ENCODE results near the gene PGBD1. TPM values are rescaled to one million over a fixed set of nuclear protein-coding genes. Genes with fewer than 3 reads are reported as not detected.
A peak's percentile ranks its signal among the peaks of the same experiment; 100 is the strongest.

The PGBD1 gene
- total and polyA plus RNA-seq, 2 of the 13 experiments (the other 11 are each of a cell fraction or from before 2014, with no cell fraction given) = 3.6 to 6.9 TPM

- TF ChIP-seq ZNF121 (CRISPR knock-in tag; IDR thresholded peaks at IDR 0.05) (no peak), TCF12 (IDR thresholded peaks at IDR 0.05) (no peak), TCF12 (CRISPR knock-in tag; IDR thresholded peaks at IDR 0.05) (0 out of 2 replicates have a peak, but pooled peaks have one; percentile 31), ZBTB26 (CRISPR knock-in tag; IDR thresholded peaks at IDR 0.05; ENCODE audit: borderline replicate concordance) (peak; percentile 71), HIC2 (CRISPR knock-in tag; IDR thresholded peaks at IDR 0.05; ENCODE audit: low read depth) (no peak), ZBTB14 (CRISPR knock-in tag; IDR thresholded peaks at IDR 0.05) (no peak), ZFX (CRISPR knock-in tag; IDR thresholded peaks at IDR 0.05; ENCODE audit: low read depth) (peak; percentile 96), DBP (CRISPR knock-in tag; IDR thresholded peaks at IDR 0.05; ENCODE audit: not compliant biosample characterization) (no peak), SMAD9 (CRISPR knock-in tag; IDR thresholded peaks at IDR 0.05) (no peak), XBP1 (CRISPR knock-in tag; IDR thresholded peaks at IDR 0.05) (no peak), AHR (CRISPR knock-in tag; IDR thresholded peaks at IDR 0.05) (no peak), ZNF232 (CRISPR knock-in tag; IDR thresholded peaks at IDR 0.05; ENCODE audit: borderline replicate concordance) (no peak), ZNF235 (CRISPR knock-in tag; IDR thresholded peaks at IDR 0.05; ENCODE audit: borderline replicate concordance) (peak; percentile 84; the same call in 1 of the 2 replicates), SCMH1 (CRISPR knock-in tag; IDR thresholded peaks at IDR 0.05; ENCODE audit: borderline replicate concordance) (no peak), TGIF2 (CRISPR knock-in tag; IDR thresholded peaks at IDR 0.05) (0 out of 2 replicates have a peak, but pooled peaks have one; percentile 38), E2F2 (CRISPR knock-in tag; IDR thresholded peaks at IDR 0.05; ENCODE audit: borderline replicate concordance) (no peak; the same call in 1 of the 2 replicates), HOMEZ (CRISPR knock-in tag; IDR thresholded peaks at IDR 0.05; ENCODE audit: low read depth) (no peak), POGZ (CRISPR knock-in tag; IDR thresholded peaks at IDR 0.05) (peak; percentile 73), MAZ (IDR thresholded peaks at IDR 0.05; ENCODE audit: borderline replicate concordance, low read depth, low read length) (peak; percentile 87; the same call in 1 of the 2 replicates), MAZ (CRISPR knock-in tag; IDR thresholded peaks at IDR 0.05; ENCODE audit: low read depth) (peak; percentile 83), POLR2G (IDR thresholded peaks at IDR 0.05; ENCODE audit: low read depth, low read length) (peak; percentile 91)
Measured at GRCh38 chr6:28349892-28350737, 68.7 kb downstream of the PGBD1 start, which contains the start of gene ZKSCAN3 (continued).

All from HepG2 (cell line).